HG03439 (cell line): ENCODE measurements around the gene RND1.

Experiments used
- ATAC-seq: cut with Tn5 transposase; IDR thresholded peaks from one replicate; pipeline ENCODE4 v1.9.1; 2021; ENCODE audit warnings: mild to moderate bottlenecking, moderate library complexity; ENCODE audit not compliant: unreplicated experiment

Gene RND1

GRCh38 chr12:48828841-48829575, 36.7 kb downstream of the RND1 start:
- ATAC-seq = no peak

DNA sequence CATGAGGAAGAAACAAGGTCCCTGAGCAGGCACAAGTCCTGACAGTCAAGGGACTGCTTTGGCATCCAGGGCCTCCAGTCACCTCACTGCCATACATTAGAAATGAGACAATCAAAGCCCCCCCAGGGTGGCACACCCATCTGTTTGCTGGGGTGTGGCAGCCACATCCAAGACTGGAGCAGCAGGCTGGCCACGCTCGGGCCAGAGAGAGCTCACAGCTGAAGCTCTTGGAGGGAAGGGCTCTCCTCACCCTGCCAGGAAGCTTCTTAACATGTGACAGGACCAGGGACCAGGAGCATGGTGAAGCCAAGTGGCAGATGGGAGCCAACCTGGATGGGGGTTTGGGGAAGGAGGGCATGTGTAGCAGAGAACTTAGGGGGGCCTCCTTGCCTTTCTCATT, 37.4 kb downstream of the RND1 start:
- no peak for ATAC-seq

- no peak for ATAC-seq
Measured at GRCh38 chr12:48827513-48828096, 38.1 kb downstream of the RND1 start.

DNA sequence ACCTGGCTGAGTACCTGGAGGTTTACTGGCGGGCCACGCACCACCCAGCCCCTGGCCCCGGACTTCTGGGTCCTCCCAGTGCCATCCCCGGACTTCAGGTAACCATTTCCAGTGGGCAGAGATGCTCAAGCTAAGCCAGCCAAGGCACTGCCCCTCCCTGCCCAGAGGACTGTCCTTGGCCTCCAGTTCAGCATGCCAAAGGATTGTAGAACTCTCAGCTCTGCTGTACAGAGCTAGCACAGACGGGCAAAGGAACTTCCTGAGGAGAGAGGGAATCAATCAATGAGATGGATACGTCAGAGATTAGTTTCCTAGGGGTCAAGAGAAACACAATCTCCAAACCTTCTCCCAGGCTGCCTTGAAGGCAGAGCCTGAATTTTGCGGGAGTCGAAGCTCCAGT, 38.6 kb downstream of the RND1 start:
- ATAC-seq = no peak

GRCh38 chr12:48826209-48826855, 39.3 kb downstream of the RND1 start:
- ATAC-seq = no peak

DNA sequence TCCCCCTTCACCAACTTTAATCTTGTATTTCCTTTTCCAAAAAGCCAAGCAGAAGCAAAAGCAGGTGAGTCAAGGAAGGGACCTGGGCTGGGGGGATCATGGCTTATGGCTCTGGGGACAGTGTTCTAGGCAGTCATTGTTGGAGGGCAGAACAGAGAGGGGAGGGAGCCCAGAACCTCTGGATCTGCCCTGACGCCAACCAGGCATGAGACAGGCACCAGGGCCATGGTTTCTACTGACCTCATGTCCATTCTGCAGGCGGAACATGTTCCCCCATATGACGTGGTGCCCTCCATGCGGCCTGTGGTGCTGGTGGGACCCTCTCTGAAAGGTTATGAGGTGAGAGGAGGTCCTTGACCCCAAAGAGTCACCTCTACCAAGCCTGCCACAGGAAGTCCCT, 40.8 kb downstream of the RND1 start:
- no peak for ATAC-seq

DNA sequence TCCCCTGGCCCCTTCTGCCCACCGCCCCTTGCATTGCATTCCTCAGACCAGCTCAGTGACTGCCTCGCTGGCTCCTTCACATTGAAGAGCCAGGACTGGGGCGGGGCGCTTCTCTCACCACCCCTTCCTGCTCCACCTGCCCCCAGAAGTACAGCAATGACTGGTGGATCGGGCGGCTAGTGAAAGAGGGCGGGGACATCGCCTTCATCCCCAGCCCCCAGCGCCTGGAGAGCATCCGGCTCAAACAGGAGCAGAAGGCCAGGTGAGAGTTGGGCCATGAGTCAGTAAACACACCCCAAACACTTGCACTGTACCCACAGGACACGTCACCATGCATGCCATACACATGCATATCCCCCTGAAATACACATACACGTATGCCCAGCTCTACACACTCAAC, 41.6 kb downstream of the RND1 start:
- no peak for ATAC-seq

DNA sequence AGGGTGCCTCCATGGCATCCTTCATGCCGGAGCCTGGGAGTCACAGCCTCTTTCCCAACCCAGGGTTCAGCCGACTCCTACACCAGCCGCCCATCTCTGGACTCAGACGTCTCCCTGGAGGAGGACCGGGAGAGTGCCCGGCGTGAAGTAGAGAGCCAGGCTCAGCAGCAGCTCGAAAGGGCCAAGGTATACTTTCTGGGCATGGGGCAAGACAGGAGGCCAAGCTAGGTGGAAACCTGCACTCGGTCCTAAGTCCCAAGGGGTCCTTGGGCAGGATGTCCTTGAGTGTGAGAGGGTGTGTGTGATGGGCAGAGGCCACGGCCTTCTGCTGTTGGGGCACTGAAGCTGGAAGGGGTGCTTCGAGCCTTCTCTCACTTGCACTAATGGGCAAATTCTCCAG, 42.4 kb downstream of the RND1 start:
- ATAC-seq = no peak

DNA sequence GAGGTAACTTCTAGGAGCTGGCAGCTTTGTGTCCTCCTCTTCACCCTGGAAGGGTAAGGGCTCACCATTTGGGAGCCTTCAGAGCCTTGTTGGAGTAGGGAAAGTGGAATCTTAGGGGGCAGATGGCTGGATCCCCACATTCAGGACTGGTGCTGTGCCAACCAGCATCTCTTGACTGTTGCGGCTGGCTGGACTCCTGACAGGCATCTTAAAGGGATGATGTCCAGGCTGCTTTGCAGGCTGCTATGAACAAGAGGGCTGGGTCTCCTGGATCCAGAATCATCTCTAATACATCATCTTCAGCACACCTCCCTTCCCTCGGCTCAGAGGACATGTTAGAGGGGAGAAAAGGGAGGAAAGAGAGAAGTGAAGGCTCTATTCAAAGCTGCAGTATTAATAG, 43.0 kb downstream of the RND1 start:
- no peak for ATAC-seq

- ATAC-seq = no peak
Measured at GRCh38 chr12:48822139-48822538, 43.5 kb downstream of the RND1 start.

DNA sequence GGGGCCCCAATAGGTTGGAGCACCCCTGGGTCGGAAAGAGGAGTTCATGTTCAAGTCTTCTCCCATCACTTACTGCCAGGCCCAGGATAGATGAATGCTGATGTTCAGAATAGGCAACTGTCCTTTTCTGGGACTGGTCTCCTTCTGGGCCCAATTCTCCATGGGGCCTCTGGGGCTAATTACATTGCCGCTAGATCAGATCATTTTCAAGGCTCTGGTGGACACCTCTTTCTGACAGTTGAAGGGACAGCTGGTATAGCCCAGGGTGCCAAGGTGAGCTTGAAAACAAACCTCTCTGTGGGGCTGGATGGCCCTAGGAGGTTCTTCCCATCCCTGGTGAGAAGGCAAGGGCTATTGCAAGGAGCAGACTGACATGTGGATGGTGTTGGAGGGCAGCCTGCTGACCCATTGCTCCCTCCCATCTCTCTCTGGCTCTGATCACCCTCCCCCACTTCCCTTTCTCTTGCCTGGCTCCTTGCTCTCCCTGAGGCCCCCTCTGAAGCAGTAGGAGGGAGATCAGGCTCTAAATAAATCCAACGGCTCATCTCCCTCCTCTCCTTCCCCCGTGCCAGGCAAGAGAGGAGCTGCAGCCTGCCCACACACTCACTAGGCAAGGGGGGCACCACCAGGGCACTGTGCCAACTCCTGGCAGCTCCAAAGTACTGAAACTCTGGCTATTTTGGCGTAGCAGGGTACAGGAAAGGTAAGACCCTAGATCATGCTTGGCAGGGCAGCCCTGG, 45.5 kb downstream of the RND1 start:
- no peak for ATAC-seq

DNA sequence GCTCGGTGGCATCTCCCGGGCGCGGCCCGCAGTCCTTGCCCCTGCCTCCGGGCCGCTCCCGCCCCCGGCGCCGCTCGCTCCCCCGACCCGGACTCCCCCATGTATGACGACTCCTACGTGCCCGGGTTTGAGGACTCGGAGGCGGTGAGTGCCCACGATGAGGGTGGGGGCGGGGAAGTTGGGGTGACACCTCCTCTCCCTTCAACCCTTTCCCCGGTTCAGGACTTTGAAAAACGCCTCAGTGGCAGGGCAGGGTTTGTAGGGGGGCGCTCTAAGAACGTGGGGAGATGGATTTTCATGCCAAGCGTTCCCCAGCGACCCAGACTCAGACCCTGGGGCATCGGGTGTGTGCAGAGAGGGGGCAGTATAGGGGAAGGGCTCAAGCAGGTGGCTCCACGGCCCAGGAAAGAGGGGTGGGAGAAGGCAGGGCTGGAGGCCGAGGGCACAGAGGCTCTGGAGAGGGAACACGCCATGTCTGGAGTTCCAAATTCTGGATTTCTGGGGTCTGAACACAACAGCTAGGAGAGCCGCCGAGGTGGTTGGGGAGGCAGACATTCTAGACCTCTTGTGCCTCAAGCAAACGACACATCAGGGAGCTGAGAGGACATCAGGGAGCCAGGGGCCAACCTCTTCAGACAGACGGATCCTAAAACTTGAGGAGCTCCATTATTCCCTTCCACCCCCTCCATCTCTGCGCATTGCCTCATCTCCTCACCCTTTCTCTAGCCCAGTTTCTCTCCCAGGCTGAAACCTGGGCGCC, 46.7 kb downstream of the RND1 start:
- ATAC-seq = no peak

DNA sequence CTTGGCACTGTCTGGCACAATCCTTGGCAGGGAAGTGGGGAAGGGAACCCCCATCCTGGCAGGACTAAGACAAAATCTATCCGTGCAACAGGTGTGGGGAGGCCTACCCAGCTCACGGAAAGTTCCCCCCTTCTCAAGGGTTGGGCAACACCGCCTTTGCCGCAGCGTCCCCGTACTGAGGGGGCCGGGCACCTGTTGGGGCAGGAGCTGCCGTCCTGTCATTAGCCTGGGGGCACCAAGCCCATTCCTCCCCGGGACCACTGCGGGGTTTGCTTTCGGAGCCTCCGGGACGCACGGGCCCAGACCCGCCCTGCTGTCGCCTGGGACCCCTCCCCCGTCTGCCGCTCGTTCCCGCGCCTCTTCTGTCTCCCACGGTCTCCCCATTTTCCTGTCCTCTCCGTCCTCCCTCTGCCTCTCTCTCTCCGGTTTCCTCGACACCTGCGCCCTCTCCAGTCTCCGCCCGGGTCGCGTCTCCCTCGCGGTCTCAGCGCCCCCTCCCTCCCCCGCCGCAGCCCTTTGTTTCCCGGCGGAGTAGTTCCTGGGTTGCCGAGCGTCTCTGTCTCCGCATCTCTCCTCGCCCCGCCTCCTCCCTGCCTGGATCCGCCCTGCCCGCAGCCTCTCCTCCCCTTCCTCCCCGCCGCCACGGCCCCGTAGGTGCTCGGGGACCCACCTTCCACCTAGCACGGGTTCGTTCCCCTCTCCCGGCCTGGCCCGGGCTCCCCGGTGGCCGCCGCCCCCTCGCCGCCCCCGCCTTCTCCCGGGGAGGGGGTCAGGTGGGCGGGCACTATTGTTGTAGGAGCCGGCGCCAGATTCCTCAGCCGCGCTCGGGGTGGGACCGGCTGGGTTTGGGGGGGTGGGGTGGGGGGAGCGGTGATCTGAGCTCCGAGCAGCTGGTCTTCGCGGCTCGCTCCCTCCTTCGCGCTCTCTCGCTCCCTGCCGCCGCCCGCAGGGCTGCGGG, 47.5 kb downstream of the RND1 start, which contains the start of gene CACNB3:
Gene CACNB3, plus strand, starts transcription at position 624 of the 958 bp plus-strand sequence. CDS start 434 bp downstream, outside the sequence.
- no peak for ATAC-seq

GRCh38 chr12:48816143-48816854, 49.4 kb downstream of the RND1 start:
- ATAC-seq = no peak

DNA sequence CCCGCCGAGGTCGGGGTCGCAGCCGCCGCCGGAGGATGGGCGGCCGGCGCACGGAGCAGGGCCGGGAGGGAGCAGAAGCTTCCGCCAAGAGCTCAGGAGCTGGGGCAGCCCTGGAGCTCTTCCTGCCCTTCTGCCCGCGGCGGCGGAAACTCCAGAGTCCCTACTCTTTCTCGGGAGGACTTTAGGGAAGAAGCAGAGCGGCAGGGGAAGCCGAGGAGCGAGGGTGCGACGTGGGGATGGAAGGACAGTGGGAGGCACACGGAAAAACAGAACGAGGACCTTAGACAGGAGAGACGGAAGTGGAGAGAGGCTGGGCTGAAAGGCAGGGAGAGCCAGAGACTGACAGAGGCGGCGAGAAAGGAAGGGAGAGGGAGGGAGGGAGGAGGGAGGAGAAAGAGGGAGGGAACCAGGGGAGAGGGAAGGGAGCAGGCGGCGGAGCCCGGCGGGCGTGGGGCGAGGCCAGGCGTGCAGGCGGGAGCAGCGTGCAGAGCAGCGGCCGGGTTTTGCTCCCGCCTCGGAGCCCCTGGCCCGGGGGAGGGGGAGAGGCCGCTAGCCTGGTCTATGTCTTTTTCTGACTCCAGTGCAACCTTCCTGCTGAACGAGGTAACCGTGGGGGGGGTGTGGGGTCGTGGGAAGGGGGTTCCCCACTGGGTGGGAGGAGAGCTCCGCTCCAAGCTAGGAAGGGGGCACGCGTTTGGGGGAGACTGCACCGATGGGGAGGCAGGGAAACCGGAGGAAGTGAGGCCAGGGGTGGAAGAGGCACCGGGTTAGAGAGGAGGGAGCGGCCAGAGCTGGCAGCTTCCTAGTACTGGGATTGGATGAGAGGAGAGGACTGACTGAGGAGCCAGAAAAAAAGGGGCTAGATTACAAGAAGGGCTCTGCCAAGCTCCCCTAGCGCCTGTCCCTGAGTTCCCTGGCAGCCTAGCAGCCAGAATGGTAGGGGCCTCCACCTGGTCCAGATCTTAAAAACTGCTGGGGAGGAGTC, 50.3 kb downstream of the RND1 start:
- ATAC-seq = peak; percentile 26

- peak; percentile 74 for ATAC-seq
Measured at GRCh38 chr12:48814262-48815125, 51.2 kb downstream of the RND1 start.
